Epidermal melanocyte (primary cell): ENCODE data around the gene OTOG.
"Not testable (repeated sequence)": the region's sequence is repeated elsewhere in the genome, so short reads cannot be mapped to it uniquely, and the experiment has no call there.

Experiments used
- DNase-seq: peaks from one replicate; pipeline ENCODE4 v3.0.0; 2011; ENCODE audit warnings: low spot score; ENCODE audit not compliant: insufficient read length

Gene OTOG

DNA sequence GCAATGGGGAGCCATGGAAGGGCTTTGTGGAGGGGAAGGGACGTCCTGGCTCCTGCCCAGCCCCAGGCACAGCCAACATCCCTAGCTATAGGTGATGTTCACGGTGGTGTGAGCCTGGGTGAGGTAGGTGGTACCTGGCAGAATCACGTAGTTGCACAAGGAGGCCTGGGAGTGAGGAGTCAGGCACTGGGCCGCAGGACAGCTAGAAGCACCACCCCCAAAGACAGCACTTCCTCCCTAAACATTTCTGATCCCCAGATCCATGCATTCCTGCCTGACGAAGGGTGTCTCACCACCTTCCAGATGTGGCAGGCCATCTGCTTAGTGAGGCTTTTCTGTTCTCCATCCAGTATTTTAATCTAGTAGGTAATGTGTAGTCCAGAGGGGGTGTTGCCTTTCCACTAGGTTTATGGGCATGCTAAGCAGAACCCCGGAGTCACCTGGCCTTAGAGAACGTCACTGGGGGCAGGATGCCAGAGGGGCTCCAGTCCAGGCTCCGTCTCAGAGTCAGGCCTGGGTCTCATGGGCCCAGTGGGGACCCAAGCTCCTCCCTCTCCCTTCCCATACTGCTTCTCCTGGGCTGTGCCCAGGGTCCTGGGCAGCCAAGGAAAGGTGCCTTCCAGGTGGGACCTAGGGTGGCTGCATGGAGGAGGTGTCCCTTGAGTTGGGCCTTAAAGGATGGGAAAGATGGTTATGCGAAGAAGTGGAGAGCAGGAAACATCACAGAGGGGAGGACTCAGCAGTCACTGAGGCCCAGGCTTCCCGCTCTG, 56.2 kb downstream of the OTOG start:
- DNase-seq, result no peak

DNA sequence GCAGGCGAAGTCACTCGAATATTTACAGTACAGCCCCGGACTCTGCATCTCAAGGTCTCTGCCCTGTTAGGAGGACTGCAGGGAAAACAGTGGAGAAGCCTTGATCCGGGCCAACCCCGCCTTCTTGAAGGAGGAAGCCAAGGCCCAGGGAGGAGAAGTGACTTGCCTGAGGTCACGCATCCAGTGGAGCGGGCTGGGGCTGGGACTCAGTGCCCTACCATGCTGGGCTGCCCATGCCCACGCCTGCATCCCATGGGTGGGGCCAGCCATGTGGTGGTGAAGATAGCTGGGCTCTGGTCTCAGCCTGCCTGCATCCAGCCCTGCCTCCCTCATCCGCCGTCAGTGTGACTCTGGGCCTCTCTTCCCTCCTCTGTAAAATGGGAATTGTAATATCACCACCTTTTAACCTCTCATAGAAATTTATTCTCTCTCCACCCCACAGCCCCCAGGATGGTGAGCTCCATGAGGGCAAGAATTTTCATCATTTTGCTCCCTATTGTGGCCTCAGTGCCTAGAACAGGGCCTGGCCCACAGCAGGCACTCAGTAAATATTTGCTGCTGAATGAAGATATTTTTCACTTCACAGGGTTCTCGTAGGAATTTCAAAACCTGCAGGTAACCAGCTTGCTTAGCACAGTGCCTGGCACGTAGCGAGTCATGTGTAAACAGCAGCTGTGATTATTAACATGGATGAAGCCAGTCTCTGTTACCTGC, 57.3 kb downstream of the OTOG start:
- no peak for DNase-seq

DNA sequence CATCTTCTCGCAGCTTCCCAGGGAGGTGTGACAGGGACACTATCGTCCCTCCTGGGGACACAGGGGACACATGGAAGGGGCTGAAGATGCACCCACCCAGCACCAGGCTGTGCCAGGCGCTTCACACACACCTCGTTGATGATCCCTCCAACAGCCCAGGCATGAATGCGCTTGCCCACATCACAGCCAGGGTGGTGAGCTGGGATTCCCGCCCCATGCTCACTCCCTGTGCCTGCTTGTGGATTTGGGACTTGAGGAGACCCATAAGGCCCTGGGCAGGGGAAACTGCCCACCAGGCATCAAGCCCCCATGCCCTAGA, 57.8 kb downstream of the OTOG start:
- DNase-seq, result no peak

DNA sequence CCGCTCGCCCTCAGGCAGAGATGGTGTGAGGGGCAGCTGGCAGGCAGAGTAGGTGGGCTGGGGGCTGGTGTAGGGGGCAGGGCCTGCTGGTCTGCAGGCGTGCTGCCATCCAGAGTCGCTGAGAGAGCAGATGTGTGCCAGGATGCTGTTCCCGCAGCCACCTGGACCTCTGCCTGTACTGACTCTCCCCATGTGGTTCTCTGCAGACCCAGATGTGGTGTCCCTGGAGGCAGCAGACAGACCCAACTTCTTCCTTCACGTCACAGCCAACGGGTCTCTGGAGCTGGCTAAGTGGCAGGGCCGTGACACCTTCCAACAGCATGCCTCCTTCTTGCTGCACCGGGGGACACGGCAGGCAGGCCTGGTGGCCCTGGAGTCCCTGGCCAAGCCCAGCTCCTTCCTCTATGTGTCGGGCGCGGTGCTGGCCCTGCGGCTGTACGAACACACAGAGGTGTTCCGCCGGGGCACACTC, 58.6 kb downstream of the OTOG start:
- DNase-seq, result no peak

DNA sequence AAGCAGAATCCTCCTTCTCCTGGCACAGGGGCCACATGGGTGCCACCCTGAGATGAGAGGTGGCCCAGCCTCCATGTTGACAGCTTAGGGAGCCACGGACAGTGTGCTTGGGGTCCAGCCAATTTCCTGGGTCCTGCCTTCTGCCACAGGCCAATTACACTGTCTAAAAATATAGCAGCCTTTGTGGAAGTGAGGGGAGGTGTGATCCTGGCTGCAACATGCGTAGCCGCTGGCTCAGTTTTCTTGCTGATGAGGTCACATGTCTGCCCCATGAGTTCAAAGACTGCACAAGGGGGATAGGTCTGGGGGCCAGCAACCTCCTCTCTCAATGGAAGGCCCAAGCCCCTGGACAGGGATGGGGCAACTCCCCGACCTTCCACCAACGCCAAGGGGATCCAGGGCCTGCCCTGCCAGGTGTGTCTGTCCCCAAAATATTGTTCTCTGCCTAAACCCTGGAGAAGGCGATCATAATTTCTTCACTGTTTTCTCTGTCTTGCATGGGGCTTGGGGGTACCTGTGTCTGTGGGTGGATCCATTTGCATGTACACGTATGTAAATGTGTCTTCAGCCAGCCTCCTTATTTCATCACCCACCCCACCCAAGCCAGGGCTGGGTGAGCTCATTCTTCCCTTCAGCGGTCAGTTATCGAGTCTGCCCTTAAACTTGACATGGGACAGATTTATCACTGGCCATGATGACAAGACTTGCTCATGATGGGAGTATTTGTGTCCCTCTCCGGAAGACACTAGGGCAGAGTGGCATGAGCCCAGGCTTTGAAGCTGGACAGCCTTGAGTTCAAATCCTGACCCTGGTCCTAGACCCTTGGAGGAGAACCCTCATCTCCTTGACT, 59.4 kb downstream of the OTOG start:
- no peak for DNase-seq

DNA sequence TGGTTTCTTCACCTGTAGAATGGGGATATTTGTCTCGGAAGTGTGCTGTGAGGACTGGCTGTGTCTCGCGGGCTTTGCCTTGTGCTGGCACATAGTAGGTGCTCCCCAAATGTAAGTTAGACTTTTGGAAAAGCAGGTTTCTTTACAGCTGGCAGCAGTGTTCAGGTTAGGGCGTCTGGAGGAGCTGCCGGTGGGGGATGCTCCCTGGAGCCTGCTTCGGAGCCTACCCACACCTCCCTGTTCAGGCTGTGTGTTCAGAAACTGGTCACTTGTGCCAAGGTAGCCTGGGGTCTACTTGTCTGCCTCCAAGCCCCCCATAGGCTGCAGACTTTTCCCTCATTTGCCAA, 60.0 kb downstream of the OTOG start:
- no peak for DNase-seq

DNA sequence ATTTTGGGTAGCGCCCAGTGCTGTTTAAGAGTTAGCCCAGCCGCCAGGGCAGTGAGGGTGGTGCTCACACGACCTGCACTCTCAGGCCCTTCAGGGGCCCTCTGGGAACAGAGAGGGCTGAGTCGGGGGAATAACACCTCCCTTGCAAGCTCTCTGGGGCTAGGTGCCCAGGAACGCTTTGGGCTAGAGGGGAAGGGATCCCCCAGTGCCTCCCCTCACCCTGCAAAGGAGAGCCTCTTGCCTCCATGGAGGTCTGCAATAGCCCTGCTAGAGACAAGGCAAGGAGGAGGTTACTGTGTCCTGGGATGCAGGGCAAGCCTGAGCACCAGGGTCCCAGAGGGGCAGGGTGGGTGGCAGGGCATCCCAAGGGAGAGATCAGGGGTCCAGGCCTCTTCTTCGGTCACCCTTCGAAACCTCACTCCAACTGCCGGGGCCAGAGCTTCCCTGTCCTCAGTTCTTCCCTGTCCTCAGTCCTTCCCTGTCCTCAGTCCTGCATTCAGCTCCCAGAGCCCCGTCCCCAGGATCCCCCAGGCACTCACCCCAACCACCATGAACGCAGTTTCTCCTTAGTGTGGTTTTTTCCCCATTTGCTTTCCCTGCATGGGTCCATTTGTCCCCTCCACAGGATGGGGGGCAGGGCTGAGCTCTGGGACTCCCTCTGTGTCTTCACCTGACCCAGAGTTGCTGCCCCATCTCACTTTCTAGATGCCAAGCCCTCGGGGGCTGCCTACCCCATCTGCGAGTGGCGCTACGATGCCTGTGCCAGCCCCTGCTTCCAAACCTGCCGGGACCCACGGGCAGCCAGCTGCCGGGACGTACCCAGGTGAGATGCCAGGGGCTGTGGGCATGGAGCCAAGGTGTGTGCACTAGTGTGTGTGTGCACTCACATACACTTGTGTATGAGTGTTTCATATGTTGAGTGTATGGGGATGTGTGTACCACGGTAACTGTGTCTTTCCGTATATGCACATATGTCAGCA, 60.8 kb downstream of the OTOG start:
- no peak for DNase-seq

DNA sequence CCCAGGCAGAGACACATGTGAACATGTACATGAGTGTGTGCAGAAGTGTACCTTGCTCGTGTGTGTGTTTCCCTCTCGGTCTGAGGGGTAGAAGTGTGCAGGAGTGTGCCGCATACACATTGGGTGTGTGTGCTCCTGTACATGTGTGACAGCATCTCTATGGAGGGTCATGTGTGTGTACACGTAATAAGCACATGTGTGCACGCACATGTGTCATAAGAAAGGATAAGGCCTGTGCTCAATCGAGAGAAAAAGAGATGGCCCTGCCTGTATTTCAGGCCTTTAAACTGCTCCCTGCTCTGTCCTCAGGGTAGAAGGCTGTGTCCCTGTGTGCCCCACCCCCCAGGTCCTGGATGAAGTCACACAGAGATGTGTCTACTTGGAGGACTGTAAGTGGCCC, 61.8 kb downstream of the OTOG start:
- DNase-seq, result no peak

DNA sequence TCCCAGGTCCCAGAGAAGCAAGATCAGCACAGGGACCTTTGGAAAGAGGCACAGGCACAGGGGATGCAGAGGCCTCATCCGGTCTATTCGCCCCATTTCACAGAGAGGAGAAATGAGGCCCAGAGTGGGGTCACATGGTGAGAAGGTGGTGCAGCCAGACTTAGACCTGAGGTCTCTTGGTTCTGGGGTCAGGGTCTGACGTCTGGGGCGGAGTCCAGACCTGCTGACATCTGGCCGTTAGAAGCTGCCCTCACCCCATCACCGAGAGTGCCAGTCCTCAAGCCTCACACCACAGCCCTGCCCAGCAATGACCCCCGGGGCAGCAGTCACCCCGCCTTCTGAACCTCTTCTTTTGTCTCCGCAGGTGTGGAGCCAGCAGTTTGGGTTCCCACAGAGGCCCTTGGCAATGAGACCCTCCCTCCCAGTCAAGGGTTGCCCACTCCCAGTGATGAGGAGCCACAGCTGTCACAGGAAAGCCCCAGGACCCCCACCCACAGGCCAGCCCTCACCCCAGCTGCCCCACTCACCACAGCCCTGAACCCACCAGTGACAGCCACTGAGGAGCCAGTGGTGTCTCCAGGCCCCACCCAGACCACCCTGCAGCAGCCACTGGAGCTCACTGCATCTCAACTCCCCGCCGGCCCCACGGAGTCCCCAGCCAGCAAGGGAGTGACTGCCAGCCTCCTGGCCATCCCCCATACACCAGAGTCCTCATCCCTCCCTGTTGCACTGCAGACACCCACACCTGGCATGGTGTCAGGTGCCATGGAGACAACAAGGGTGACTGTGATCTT, 62.4 kb downstream of the OTOG start:
- DNase-seq, result no peak

DNA sequence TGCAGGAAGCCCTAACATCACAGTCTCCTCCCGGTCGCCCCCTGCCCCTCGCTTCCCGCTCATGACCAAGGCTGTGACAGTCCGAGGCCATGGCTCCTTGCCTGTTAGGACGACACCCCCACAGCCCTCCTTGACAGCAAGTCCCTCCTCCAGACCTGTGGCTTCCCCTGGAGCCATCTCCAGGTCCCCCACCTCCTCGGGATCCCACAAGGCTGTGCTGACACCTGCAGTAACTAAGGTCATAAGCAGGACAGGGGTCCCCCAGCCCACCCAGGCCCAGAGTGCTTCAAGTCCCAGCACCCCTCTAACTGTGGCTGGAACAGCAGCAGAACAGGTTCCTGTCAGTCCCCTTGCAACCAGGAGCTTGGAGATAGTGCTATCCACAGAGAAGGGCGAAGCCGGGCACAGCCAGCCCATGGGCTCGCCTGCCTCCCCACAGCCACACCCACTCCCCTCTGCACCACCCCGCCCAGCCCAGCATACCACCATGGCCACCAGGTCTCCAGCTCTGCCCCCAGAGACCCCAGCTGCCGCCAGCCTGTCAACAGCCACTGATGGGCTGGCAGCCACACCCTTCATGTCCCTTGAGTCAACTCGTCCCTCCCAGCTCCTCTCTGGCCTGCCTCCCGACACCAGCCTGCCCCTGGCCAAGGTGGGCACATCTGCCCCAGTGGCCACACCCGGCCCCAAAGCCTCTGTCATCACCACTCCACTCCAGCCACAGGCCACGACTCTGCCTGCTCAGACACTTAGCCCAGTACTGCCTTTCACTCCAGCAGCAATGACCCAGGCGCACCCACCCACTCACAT, 63.2 kb downstream of the OTOG start:
- no peak for DNase-seq

DNA sequence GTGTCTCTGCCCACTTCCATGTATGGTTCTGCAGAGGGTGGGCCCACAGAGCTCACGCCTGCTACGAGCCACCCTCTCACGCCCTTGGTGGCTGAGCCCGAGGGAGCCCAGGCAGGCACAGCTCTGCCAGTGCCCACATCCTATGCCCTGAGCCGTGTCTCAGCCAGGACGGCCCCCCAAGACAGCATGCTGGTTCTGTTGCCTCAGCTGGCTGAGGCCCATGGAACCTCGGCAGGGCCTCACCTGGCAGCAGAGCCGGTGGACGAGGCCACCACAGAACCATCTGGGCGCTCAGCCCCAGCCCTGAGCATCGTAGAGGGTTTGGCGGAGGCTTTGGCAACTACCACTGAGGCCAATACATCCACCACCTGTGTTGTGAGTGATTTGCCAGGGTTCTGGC, 64.0 kb downstream of the OTOG start:
- DNase-seq, result no peak

DNA sequence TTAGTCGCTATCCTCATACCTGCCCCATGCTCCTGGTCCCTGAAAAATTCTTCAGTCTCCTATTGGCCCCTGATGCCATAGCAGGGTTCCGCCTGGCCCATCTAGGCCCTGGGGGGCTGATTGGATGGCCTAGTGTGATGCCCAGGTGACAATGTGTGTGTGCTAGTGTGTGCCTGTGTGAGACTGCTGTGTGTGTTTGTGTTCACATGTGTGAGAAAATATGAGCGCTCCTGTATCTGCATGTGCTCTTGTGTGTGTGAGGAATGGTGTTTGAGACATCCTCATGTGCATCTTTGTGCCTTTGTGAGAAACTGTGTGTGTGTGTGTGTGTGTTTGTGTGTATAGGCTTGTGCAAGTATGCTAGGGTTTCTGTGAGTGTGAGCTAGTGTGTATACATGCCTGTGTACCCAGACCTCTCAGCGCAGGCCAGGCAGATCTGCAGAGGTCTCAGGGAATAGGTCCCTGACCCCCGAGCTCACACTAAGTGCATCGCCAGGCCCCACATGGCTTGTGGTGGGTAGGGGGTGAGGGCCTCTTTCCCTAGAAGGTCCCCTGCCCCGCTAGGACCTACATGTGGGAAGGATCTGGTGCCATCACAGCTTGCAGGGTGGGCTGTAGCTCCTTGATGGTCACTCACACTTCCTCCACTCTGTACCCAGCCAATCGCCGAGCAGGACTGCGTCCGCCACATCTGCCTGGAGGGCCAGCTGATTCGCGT, 64.6 kb downstream of the OTOG start:
- DNase-seq, result no peak

DNA sequence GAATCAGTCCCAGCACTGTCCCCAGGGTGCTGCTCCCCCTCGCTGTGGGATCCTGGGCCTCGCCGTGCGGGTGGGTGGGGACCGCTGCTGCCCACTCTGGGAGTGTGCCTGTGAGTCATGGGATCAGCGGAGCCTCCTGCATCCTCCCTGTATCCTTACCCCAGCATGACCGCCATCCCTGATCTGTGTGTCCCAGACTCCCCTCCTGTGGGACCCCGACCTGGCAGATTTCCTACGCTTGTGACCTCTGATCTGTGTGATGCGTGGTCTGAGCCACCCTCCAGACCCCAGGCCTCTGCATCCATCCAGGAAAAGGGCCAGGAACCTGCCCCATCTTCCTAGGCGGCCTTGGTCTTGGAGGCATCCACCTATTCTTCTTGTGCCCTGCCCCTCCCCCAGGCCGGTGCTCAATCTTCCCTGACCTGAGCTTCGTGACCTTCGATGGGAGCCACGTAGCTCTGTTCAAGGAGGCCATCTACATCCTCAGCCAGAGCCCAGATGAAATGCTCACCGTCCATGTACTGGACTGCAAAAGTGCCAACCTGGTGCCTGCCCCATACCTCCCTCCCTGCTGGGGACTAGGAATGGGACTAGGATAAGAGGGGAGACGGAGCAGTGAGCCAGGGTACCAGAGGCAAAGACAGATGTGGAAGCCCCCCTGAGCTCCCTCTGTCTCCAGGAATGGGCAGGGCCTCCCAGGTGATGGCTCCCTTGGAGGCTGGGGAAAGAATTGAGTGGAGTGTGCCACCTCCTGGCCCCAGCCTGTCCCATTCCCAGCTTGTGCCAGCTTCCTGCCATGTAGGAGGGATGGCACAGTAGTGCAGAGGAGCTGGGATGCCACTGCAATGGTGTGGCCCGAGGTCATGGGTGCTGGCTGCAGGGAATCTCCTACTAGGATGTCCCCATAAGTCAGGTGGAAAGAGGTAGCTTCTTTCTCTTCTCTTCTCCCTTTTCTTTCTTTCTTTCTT, 65.4 kb downstream of the OTOG start:
- no peak for DNase-seq

DNA sequence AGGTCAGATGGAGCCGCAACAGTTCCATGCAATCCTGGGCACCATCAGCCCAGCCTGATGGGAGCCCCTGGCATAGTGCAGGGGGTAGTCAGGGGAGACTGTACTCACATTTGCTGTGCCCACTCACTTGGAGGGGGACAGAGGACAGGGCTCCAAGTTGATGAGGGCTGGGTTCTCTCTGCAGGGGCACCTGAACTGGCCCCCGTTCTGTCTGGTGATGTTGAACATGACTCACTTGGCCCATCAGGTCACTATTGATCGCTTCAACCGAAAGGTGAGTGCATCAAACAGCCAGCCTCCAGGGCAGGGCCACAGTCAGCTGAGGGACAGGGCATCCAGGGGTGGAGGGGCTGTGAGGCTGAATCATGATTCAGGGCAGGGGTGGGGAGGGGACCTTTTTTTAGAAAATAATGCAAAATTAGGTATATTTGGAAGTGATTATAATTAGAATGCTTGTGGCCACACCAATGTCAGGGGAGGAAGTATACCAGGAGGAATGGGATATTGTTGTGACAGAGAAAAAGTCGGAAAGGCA, 66.4 kb downstream of the OTOG start:
- DNase-seq, result no peak

DNA sequence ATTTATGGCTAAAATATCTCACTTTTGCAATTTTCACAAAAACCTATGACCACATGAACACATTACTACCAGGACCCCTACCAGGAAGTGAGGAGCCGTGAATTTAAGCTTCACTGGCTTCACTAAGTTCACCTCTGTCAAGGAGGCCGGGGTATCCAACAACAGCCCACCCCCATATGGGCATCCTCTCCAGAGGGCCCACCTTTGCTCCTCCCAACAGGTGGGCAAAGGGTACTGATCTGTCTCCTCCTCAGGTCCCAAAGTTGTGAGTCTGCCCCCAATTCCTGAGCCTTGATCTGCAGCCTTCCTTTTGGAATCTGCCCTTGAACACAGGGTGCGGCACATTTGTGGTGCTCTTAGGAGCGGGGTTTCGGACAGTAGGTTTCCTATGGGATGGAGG, 66.9 kb downstream of the OTOG start:
- DNase-seq, result no peak

DNA sequence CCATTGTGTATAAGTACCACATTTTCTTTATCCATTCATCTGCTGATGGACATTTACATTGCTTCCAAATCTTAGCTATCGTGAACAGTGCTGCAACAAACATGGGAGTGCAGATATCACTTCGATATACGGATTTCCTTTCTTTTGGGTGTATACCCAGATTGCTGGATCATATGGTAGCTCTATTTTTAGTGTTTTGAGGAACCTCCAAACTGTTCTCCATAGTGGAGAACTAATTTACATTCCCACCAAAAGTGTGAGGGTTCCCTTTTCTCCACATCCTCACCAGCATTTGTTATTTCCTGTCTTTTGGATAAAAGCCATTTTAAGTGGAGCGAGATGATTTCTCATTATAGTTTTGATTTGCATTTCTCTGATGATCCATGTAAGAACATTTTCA, 75.7 kb downstream of the OTOG start:
- DNase-seq, result not testable (repeated sequence)

DNA sequence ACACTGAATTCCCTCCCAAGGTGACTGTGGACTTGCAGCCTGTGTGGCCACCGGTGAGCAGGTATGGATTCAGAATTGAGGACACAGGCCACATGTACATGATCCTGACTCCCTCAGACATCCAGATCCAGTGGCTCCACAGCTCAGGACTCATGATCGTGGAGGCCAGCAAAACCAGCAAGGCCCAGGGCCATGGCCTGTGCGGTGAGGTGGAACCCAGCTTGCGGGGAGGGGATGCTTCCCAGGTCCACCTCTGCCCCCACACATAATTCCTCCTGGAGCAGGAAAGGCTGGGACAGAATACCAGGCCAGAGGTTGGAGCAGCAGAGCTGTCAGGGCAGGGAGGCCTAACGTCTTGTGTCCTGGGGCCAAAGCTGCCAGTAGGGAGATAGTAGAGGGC, 82.1 kb downstream of the OTOG start:
- DNase-seq, result no peak
